Measurements from ENCODE around the gene C11orf52.

C11orf52 gene

GRCh38 chr11:111967649-111968048, 48.9 kb downstream of the C11orf52 start (continued):
- TF ChIP-seq ZNF132 (tag by site-specific recombination; IDR thresholded peaks at IDR 0.05; ENCODE audit: borderline replicate concordance): no peak
- TF ChIP-seq HIC1 (tag by site-specific recombination; IDR thresholded peaks at IDR 0.05): no peak
- no peak for TF ChIP-seq SCRT2 (tag by site-specific recombination; IDR thresholded peaks at IDR 0.05)
- no peak for TF ChIP-seq ZNF37A (tag by site-specific recombination; IDR thresholded peaks at IDR 0.05)
- no peak for TF ChIP-seq ZBTB11 (tag by site-specific recombination; conservative IDR thresholded peaks at IDR 0.05; ENCODE audit: low read depth)
- no peak for TF ChIP-seq TRIM28 (IDR thresholded peaks at IDR 0.05; ENCODE audit: borderline replicate concordance, low read length)

- TF ChIP-seq ZNF580 (tag by site-specific recombination; IDR thresholded peaks at IDR 0.05) (no peak), ZFP37 (tag by site-specific recombination; IDR thresholded peaks at IDR 0.05) (no peak), ZNF248 (tag by site-specific recombination; IDR thresholded peaks at IDR 0.05) (no peak), OVOL3 (tag by site-specific recombination; IDR thresholded peaks at IDR 0.05) (no peak), GLIS2 (tag by site-specific recombination; IDR thresholded peaks at IDR 0.05) (no peak), ZNF133 (tag by site-specific recombination; IDR thresholded peaks at IDR 0.05) (no peak), ZNF404 (tag by site-specific recombination; IDR thresholded peaks at IDR 0.05) (no peak), ZNF146 (tag by site-specific recombination; IDR thresholded peaks at IDR 0.05) (no peak)
- no peaks in the 10 kb centered on the region for H3K9me3 ChIP-seq (ENCODE audit: control insufficient read depth, insufficient read depth, low read depth, low read length)
- H3K4me1 ChIP-seq (ENCODE audit: control insufficient read depth, insufficient read depth, low read length): no peaks in the 10 kb centered on the region
- H3K27ac ChIP-seq (ENCODE audit: extremely low read depth, low read depth, low read length): no peak overlapping the region
- peaks cover 0 to 33% of the 10 kb centered on the region in 2 experiments; a peak in 2 of 3 replicates for H3K36me3 ChIP-seq (ENCODE audit: control insufficient read depth in 2 of 2, insufficient read depth in 1 of 2, low read length in 2 of 2)
- no peak overlapping the region for H3K4me3 ChIP-seq (ENCODE audit: low read depth, low read length)
- ChIA-PET CTCF (no interaction called here), POLR2A (no interaction called here)
These were observed 50.6 kb downstream of the C11orf52 start for GRCh38 chr11:111969344-111969743.

- Histone ChIP-seq H3K36me3 (ENCODE audit: control insufficient read depth in 2 of 2, insufficient read depth in 1 of 2, low read length in 2 of 2) (peaks cover 0 to 25% of the 10 kb centered on the region in 2 experiments; a peak in 2 of 3 replicates), H3K27ac (ENCODE audit: extremely low read depth, low read depth, low read length) (no peak overlapping the region), H3K4me3 (ENCODE audit: low read depth, low read length) (no peak overlapping the region)
These were observed 55.7 kb downstream of the C11orf52 start for GRCh38 chr11:111974446-111974845.

More at GRCh38 chr11:111974446-111974845, 55.7 kb downstream of the C11orf52 start:
- no peaks in the 10 kb centered on the region for H3K9me3 ChIP-seq (ENCODE audit: control insufficient read depth, insufficient read depth, low read depth, low read length)
- POLR2A ChIA-PET: no interaction called here
- no peak for TF ChIP-seq BCL11A (tag by site-specific recombination; IDR thresholded peaks at IDR 0.05; ENCODE audit: low read depth)
- no peak for TF ChIP-seq ZNF398 (tag by site-specific recombination; IDR thresholded peaks at IDR 0.05)
- TF ChIP-seq ZNF354C (tag by site-specific recombination; IDR thresholded peaks at IDR 0.05; ENCODE audit: borderline replicate concordance, low read depth): no peak
- TF ChIP-seq KLF1 (tag by site-specific recombination; IDR thresholded peaks at IDR 0.05): no peak
- no peak for TF ChIP-seq ZSCAN16 (tag by site-specific recombination; IDR thresholded peaks at IDR 0.05)
- no peak for TF ChIP-seq ZSCAN23 (tag by site-specific recombination; IDR thresholded peaks at IDR 0.05)
- TF ChIP-seq ZNF112 (tag by site-specific recombination; IDR thresholded peaks at IDR 0.05): no peak
- no peak for TF ChIP-seq ZFP37 (tag by site-specific recombination; IDR thresholded peaks at IDR 0.05)
- peaks cover 13% of the 10 kb centered on the region for H3K4me1 ChIP-seq (ENCODE audit: control insufficient read depth, insufficient read depth, low read length)
- CTCF ChIA-PET: interaction anchor here (0.7 kb wide), 2 partner anchors 10 to 55 kb away, joined by 3 to 5 read pairs; no protein-coding TSS in a partner anchor

Data from HEK293 (cell line).